ENCODE data around the gene PHB1. TPM values are rescaled to one million over a fixed set of nuclear protein-coding genes. Genes with fewer than 3 reads are reported as not detected.
"Not testable (repeated sequence)": the region's sequence is repeated elsewhere in the genome, so short reads cannot be mapped to it uniquely, and the experiment has no call there.

PHB1 gene
- total RNA-seq, 6 experiments from 2014 or later: 235 to 284 (median 262) TPM

- peaks cover 2% of the 10 kb centered on the region; the same call in 1 of the 2 replicates for H3K27me3 Mint-ChIP-seq (ENCODE audit: insufficient read depth)
- 0 out of 2 replicates have a peak, but pooled peaks cover 2% of the 10 kb centered on the region for H3K36me3 Mint-ChIP-seq (ENCODE audit: low read depth)
- H3K9me3 Mint-ChIP-seq: no peaks in the 10 kb centered on the region
- TF ChIP-seq CTCF (IDR thresholded peaks at IDR 0.05): no peak
- H3K27ac Mint-ChIP-seq: no peak overlapping the region
- no peak for DNase-seq
- H3K4me1 Mint-ChIP-seq (ENCODE audit: low read depth): no peaks in the 10 kb centered on the region
- no peak overlapping the region for H3K4me3 Mint-ChIP-seq
Measured at GRCh38 chr17:49370971-49371834, 43.5 kb downstream of the PHB1 start.

- no peak for DNase-seq
- TF ChIP-seq CTCF (IDR thresholded peaks at IDR 0.05): no peak
- H3K4me3 Mint-ChIP-seq: no peak overlapping the region
- peaks cover 2% of the 10 kb centered on the region; the same call in 1 of the 2 replicates for H3K27me3 Mint-ChIP-seq (ENCODE audit: insufficient read depth)
- H3K36me3 Mint-ChIP-seq (ENCODE audit: low read depth): no peaks in the 10 kb centered on the region
- no peaks in the 10 kb centered on the region for H3K4me1 Mint-ChIP-seq (ENCODE audit: low read depth)
- H3K9me3 Mint-ChIP-seq: no peaks in the 10 kb centered on the region
- no peak overlapping the region for H3K27ac Mint-ChIP-seq
Measured at GRCh38 chr17:49369760-49370159, 44.9 kb downstream of the PHB1 start.

GRCh38 chr17:49369089-49369488, 45.6 kb downstream of the PHB1 start:
- Mint-ChIP-seq H3K27ac (no peak overlapping the region), H3K4me1 (ENCODE audit: low read depth) (no peaks in the 10 kb centered on the region)
- TF ChIP-seq CTCF (IDR thresholded peaks at IDR 0.05): no peak

DNA sequence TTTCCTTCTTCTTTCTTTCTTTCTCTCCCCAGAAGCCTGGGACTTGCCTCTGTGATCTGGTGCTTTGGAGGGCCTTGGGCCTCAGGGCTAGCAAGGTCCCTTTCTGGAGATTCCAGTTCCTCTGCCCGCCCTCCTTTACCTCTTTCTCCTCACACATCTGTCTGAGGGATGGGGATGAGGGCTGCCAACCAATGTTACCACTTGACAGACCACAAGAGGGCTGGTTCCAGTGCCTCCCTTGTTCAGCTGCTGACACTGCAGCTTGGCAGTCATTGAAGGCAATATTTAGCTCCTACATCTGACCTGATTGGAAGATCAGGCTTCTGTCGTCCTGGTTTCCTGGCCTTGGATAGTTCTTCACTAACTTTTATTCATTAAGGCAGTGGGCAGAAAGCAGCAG, 49.0 kb downstream of the PHB1 start:
- no peak overlapping the region for H3K27ac Mint-ChIP-seq
- H3K36me3 Mint-ChIP-seq (ENCODE audit: low read depth): peaks cover 4% of the 10 kb centered on the region; the same call in 1 of the 2 replicates
- peak; percentile 36; the same call in 1 of the 2 replicates for TF ChIP-seq CTCF (IDR thresholded peaks at IDR 0.05)
- peaks cover 10% of the 10 kb centered on the region for H3K4me1 Mint-ChIP-seq (ENCODE audit: low read depth)
- no peaks in the 10 kb centered on the region for H3K9me3 Mint-ChIP-seq
- no peak overlapping the region for H3K4me3 Mint-ChIP-seq
- peak; percentile 30 for DNase-seq
- peaks cover 3% of the 10 kb centered on the region; the same call in 1 of the 2 replicates for H3K27me3 Mint-ChIP-seq (ENCODE audit: insufficient read depth)

More at GRCh38 chr17:49369089-49369488, 45.6 kb downstream of the PHB1 start:
- H3K4me3 Mint-ChIP-seq: no peak overlapping the region
- H3K36me3 Mint-ChIP-seq (ENCODE audit: low read depth): no peaks in the 10 kb centered on the region
- no peak for DNase-seq
- H3K9me3 Mint-ChIP-seq: no peaks in the 10 kb centered on the region
- peaks cover 2% of the 10 kb centered on the region; the same call in 1 of the 2 replicates for H3K27me3 Mint-ChIP-seq (ENCODE audit: insufficient read depth)

- not testable (repeated sequence) for H3K4me3 Mint-ChIP-seq; H3K9me3 Mint-ChIP-seq; H3K27me3 Mint-ChIP-seq (ENCODE audit: insufficient read depth); H3K36me3 Mint-ChIP-seq (ENCODE audit: low read depth); H3K27ac Mint-ChIP-seq; DNase-seq
- H3K4me1 Mint-ChIP-seq (ENCODE audit: low read depth): peaks cover 16% of the 10 kb centered on the region
Measured at GRCh38 chr17:49365126-49365525, 49.6 kb downstream of the PHB1 start.

GRCh38 chr17:49364119-49364518, 50.6 kb downstream of the PHB1 start:
- H3K27me3 Mint-ChIP-seq (ENCODE audit: insufficient read depth): peaks cover 3% of the 10 kb centered on the region; the same call in 1 of the 2 replicates
- peaks cover 26% of the 10 kb centered on the region for H3K4me1 Mint-ChIP-seq (ENCODE audit: low read depth)
- H3K4me3 Mint-ChIP-seq: no peak overlapping the region
- no peak for DNase-seq
- no peak overlapping the region for H3K27ac Mint-ChIP-seq
- H3K9me3 Mint-ChIP-seq: no peaks in the 10 kb centered on the region
- peaks cover 4% of the 10 kb centered on the region; the same call in 1 of the 2 replicates for H3K36me3 Mint-ChIP-seq (ENCODE audit: low read depth)
- TF ChIP-seq CTCF (IDR thresholded peaks at IDR 0.05): no peak

Measured in HFFc6 (cell line).